Stimulated activated CD8-positive, alpha-beta memory T cell treated with anti-CD3 and anti-CD28 coated beads, Interleukin-7, amount 100 ng/mL, for 48 hours (primary cell): ENCODE data around the gene TGM5.
"Not testable (repeated sequence)": the region's sequence is repeated elsewhere in the genome, so short reads cannot be mapped to it uniquely, and the experiment has no call there.

ENCODE experiments used
- DNase-seq, 2 donors: peaks; one replicate each; pipeline ENCODE4 v3.0.0-alpha.2; 2020; ENCODE audit warnings: low read depth in 1 of 2; ENCODE audit errors: extremely low read depth in 1 of 2

Gene TGM5

DNA sequence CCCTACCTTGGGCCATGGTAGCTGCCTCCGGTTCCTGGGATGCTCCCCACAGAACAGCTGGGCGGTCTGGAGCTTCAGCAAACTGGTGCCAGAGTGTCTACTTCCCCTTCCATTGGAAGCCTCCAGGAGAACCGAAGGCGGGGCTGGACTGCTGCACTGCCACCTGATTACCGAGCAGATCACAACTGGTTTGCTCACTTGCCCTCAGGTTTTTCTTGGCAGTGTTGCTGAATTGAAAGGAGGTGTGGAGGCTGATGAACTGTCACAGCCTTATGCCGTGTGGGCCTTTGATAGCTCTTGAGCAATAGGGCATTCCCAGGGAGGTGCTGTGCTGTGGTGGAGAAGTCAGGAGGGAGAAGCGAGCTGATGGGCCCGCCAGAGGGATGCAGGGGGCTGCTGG, at the start of gene TGM5:
TGM5 (minus strand) TSS at position 95 of the 400 bp plus-strand sequence; CDS start at position 16, 79 bp downstream.
- DNase-seq = no peak

DNA sequence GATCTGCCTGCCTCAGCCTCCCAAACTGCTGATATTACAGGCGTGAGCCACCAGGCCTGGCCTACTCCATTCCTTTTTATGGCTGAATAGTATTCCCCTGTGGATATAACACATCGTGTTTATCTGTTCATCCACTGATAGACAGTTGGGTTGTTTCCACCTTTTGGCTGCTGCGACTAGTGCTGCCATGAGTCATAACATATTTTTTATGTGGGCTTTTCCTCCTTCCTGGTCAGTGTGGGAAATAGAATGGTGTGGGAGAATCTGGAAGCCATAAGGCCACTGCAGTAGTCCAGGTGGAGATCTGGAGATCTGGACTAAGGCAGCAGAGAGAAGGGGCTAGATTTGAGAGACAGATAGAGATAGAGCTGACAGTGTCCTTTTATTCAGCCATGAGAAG, 47.4 kb upstream of the TGM5 start:
- DNase-seq = no peak

DNA sequence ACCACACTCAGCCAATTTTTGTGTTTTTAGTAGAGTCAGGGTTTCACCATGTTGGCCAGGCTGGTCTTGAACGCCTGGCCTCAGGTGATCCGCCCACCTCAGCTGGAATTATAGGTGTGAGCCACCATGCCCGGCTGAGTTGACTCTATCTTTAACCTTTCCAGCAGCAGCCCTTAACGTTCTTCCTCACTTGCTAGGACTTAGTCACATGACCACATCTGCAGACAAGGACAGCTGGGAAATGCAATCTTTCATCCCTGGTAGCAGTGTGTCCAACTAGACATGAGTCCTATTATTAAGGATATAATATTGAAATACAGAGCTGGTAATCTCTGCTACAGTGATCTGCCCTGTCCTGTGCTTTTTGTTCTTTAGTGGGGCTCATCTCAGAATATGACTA, 45.6 kb upstream of the TGM5 start:
- no peak for DNase-seq

GRCh38 chr15:43302205-43302817, 35.6 kb upstream of the TGM5 start, which contains the start of gene TGM7:
TGM7 (minus strand) TSS chr15:43302255.
- no peak for DNase-seq

- no peak for DNase-seq
Measured at GRCh38 chr15:43299884-43300283, 33.2 kb upstream of the TGM5 start.

DNA sequence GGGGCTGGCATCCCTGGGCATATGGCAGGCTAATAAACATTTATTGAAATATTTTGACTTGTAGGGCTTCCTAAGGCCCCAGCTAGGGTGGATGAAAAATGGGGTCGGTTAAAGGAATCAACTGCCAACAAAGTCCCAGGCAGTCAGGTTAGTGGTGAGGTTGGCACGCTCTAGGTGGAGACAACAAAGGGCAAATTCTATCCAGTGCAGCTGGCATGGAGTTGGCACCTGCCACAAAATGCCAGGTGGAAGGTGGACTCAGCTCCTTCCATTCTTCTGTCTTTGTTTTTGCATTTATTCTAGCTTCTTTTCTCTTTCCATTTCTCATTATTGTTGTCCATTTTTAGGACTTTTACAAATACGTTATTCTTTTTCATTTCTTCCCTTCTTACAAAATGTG, 32.7 kb upstream of the TGM5 start:
- DNase-seq = no peak

- no peak for DNase-seq
Measured at GRCh38 chr15:43294091-43294706, 27.5 kb upstream of the TGM5 start.

DNA sequence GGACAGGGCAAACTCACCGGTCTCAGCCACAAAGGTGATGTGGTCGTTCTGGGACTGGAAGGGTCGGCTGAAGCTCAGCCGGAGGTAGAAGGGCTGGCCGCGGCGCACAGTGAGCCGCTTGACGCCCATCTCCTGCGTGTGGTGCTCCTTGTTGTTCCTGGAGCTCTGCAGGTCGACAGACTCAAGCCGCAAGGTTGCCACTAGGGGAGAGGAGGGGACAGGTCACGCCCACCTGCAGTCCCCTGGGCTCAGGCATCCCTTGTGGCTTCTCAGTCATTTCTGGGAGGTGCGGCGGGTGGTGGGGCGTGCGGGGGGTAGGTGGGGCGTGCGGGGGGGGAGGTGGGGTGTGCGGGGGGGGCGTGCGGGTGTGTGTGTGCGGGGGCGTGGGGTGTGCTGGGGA, 26.7 kb upstream of the TGM5 start:
- DNase-seq = no peak

- DNase-seq = no peak
Measured at GRCh38 chr15:43292375-43293078, 25.8 kb upstream of the TGM5 start.

- not testable (repeated sequence) for DNase-seq
Measured at GRCh38 chr15:43289656-43290055, 22.9 kb upstream of the TGM5 start.

- DNase-seq = no peak
Measured at GRCh38 chr15:43287254-43287653, 20.5 kb upstream of the TGM5 start.

GRCh38 chr15:43286074-43286473, 19.3 kb upstream of the TGM5 start:
- no peak for DNase-seq

DNA sequence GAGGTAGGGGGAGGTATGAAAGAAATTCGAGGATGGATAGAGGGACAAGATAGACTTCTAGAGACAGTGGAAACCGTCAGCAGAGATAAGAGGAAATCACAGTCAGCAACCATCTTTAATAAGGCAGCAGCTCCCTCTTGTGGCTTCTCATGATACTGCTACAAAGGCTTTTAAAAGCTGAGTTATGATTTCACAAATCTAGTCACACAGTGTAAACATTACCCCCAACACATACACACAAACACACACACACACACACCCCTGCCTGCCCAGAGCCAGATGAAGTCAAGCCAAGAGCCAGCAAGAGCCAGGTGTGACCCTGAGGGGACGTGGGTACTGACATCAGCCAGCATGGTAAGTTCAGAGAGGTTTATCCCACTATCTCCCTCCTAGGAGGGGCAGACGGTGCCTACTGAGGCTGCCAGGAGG, 18.9 kb upstream of the TGM5 start:
- DNase-seq = peak in 1 of 2 donors; percentile 28

DNA sequence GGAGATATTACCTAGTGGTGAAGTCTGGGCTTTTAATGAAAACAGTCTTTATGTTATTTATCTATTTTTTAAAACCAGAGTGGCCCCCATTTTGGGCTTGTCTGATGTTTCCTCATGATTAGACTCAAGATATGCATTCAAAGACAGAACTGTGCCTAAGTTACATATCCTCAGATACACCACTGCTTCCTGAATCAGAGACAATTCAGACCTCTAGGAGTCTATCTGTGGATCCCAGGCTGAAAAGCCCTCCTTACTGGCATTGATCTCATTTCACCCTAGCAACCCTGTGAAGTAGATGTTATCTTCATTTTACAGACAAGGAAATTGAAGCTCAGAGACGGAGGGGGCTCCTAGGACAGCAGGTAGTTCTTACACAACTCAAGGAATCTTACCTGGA, 16.8 kb upstream of the TGM5 start:
- no peak for DNase-seq

DNA sequence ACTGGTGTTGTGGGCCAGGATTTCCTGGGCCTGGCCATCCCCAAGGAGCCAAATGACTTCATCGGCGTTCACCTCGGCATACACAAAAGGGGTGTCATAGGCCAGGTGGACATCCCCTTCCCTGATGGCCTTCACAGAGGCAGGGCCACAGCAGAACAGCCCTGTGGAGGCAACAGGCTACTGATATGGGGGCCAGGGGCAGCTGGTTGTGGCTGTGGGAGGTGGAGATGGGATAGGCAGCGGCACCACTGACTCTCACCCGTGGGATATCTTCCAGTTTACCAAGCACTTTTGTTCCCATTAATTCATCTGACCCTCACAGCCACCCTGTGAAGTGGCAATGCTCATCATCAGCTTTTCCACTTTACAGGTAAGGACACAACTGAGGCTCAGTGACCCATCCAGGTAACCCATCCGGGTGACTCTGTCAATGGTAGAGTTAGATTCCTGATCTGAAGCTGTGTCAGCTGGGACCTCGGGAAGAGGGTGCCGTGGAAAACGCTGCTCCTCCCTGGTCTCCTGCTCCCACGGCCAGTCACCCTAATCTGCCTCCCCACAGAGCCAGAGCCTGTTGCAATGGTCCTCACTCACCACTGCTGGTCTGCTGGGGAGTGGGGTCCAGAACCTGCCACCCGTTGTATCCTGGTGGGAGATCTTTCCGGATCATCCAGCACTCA, 15.3 kb upstream of the TGM5 start:
- DNase-seq = no peak

GRCh38 chr15:43280996-43281395, 14.3 kb upstream of the TGM5 start:
- DNase-seq = no peak

- no peak for DNase-seq
Measured at GRCh38 chr15:43279496-43279895, 12.8 kb upstream of the TGM5 start.

DNA sequence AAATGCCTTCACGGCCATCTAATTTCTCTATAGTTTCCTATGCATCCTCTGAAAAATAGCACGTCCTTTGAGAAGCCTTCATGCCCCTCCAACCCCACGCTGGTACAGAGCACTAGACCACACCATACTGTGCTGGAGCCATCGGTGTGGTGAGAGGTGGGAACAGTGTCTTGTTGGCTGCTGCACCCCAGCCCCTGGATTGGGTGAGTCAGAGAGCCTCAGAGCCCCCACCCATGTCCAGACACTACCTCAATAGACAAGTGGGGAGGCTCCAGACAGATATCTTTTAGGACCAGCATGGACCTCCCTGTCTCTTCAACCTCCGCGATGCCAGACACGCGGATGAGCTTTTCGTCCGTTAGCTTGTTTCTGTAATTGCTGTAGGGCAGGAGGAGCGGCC, 12.1 kb upstream of the TGM5 start:
- no peak for DNase-seq

DNA sequence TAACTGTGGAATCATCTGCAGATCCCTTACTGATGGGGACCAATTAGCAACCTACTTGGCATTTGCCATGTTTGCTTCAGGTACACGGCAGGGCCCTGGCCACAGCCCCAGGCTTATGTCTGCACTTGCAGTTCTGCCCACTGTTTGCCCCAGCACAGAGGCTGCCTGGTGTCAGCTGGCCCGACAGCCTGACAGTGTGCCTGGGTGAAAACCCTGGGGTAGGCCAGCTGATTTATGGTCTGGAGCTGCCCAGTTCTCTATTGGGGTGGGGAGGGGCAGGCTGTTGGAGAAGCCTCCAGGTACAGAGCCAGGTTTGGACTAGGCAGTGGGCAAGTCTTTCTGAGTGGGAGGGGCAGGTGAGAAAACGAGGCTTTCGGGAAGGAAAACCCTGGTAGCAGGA, 11.2 kb upstream of the TGM5 start:
- no peak for DNase-seq

GRCh38 chr15:43277231-43277823, 10.6 kb upstream of the TGM5 start:
- no peak for DNase-seq

DNA sequence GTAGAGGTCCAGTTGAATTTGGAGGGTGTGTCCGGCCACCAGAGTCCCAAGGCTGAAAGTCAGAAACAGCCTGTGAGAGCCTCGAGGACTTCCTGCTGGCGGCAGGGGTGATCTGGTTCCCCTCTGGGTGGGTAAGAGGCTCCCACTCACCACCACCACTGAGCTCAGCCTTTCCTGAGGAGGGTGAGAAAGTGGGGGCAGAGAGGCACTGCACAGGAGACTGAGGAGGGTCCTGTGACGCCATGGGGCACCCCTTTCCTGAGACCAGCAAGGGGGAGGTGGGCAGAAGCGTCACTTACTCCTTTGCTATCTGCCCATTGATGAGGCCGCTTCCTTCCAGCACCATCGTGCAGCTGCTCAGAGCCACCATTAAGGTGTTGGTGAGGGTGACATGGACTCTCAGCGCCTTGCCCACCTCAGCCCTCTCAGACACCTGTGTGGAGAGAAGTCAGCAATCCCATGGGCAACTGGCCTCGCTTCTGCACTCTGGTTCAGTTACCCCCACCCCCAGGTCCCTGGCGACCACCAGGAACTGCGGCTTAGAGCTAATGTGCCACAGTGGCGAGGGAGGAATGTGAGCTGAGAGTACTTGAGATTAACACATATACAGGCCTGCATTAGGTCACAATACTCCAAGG, 10.0 kb upstream of the TGM5 start:
- DNase-seq = no peak
